Neuronal stem cell (in vitro differentiated cells): ENCODE data around the gene LURAP1L.
A peak's percentile ranks its signal among the peaks of the same experiment; 100 is the strongest.

Experiments
- DNase-seq: peaks from one replicate; pipeline ENCODE4 v3.0.0-alpha.2; 2013; ENCODE audit warnings: low spot score
- H2AFZ ChIP-seq: one replicate; pipeline ENCODE4 v1.6.1; 2013; ENCODE audit warnings: mild to moderate bottlenecking, low read length, inconsistent platforms
- H2AK5ac ChIP-seq: 2 replicates; pipeline ENCODE4 v1.6.1; 2013; ENCODE audit warnings: low read depth, mild to moderate bottlenecking, inconsistent platforms, low read length, moderate library complexity, mixed read lengths
- H2BK120ac ChIP-seq: 2 replicates; pipeline ENCODE4 v1.6.1; 2013; ENCODE audit warnings: low read depth, mild to moderate bottlenecking, inconsistent platforms, low read length, moderate library complexity, mixed read lengths
- H2BK12ac ChIP-seq: one replicate; pipeline ENCODE4 v1.6.1; 2013; ENCODE audit warnings: low read length, inconsistent platforms
- H2BK15ac ChIP-seq: 2 replicates; pipeline ENCODE4 v1.6.1; 2013; ENCODE audit warnings: mild to moderate bottlenecking, low read length, inconsistent platforms, mixed read lengths
- H2BK5ac ChIP-seq: one replicate; pipeline ENCODE4 v1.6.1; 2013; ENCODE audit warnings: inconsistent platforms, mild to moderate bottlenecking, low read length, moderate library complexity
- H3K14ac ChIP-seq: one replicate; pipeline ENCODE4 v1.6.1; 2013; ENCODE audit warnings: low read length, inconsistent platforms
- H3K18ac ChIP-seq: 2 replicates; pipeline ENCODE4 v1.6.1; 2013; ENCODE audit warnings: low read length, inconsistent platforms
- H3K23ac ChIP-seq: 2 replicates; pipeline ENCODE4 v1.6.1; 2013; ENCODE audit warnings: low read depth, mild to moderate bottlenecking, mixed read lengths, low read length, inconsistent platforms; ENCODE audit not compliant: poor library complexity
- H3K27ac ChIP-seq: replicated peaks from 3 replicates; pipeline ENCODE4 v1.5.1; 2013; ENCODE audit warnings: low read length, inconsistent platforms
- H3K27me3 ChIP-seq, 3 experiments: 2 replicates each; pipeline ENCODE4 v1.6.1; 2013; ENCODE audit warnings: low read length in 3 of 3, mild to moderate bottlenecking in 2 of 3, inconsistent platforms in 1 of 3, low read depth in 1 of 3, mixed read lengths in 1 of 3, moderate library complexity in 1 of 3; ENCODE audit not compliant: control insufficient read depth in 3 of 3, insufficient read depth in 3 of 3
- H3K36me3 ChIP-seq, 2 donors: replicated peaks in 1 of 2; 2 replicates each; pipeline ENCODE4 v1.6.1; 2013; ENCODE audit warnings: low read length in 2 of 2; ENCODE audit not compliant: control insufficient read depth in 2 of 2, insufficient read depth in 2 of 2
- H3K4ac ChIP-seq: 2 replicates; pipeline ENCODE4 v1.6.1; 2013; ENCODE audit warnings: inconsistent platforms, mild to moderate bottlenecking, low read length, moderate library complexity
- H3K4me1 ChIP-seq, 2 donors: 1 replicate in 1 of 2; 2 replicates in 1 of 2; pipeline ENCODE4 v1.6.1; 2013; ENCODE audit warnings: low read length in 2 of 2, low read depth in 1 of 2; ENCODE audit not compliant: control insufficient read depth in 2 of 2, insufficient read depth in 1 of 2
- H3K4me2 ChIP-seq: one replicate; pipeline ENCODE4 v1.6.1; 2013; ENCODE audit warnings: mild to moderate bottlenecking, low read length, inconsistent platforms; ENCODE audit not compliant: insufficient read depth, poor library complexity, severe bottlenecking
- H3K4me3 ChIP-seq, 2 donors: 2 replicates each; pipeline ENCODE4 v1.5.1; 2013; ENCODE audit warnings: low read length in 2 of 2, mild to moderate bottlenecking in 2 of 2, inconsistent platforms in 1 of 2, moderate library complexity in 1 of 2
- H3K79me1 ChIP-seq: one replicate; pipeline ENCODE4 v1.6.1; 2013; ENCODE audit warnings: low read depth, mild to moderate bottlenecking, inconsistent platforms, low read length, moderate library complexity
- H3K9ac ChIP-seq: one replicate; pipeline ENCODE4 v1.6.1; 2013; ENCODE audit warnings: mild to moderate bottlenecking, low read depth, low read length, inconsistent platforms; ENCODE audit not compliant: poor library complexity
- H3K9me3 ChIP-seq, 2 donors: replicated peaks in 1 of 2; 2 replicates each; pipeline versions ENCODE3 to v1.6.1; 2013; ENCODE audit warnings: low read length in 2 of 2, mild to moderate bottlenecking in 2 of 2, inconsistent platforms in 1 of 2, low read depth in 1 of 2, mixed read lengths in 1 of 2, moderate library complexity in 1 of 2; ENCODE audit not compliant: control insufficient read depth in 2 of 2, insufficient read depth in 1 of 2
- H4K8ac ChIP-seq: one replicate; pipeline ENCODE4 v1.6.1; 2013; ENCODE audit warnings: low read depth, mild to moderate bottlenecking, inconsistent platforms, low read length, moderate library complexity
- H4K91ac ChIP-seq: one replicate; pipeline ENCODE4 v1.6.1; 2013; ENCODE audit warnings: low read length, low read depth, mild to moderate bottlenecking, inconsistent platforms; ENCODE audit not compliant: poor library complexity
- WGBS, 2 donors: extraction: QIAGEN DNeasy Blood & Tissue Kit; methylation state at CpG; one replicate each; pipeline ENCODE4 v1.1.7; 2013; ENCODE audit warnings: missing lambda C conversion rate in 2 of 2, mixed read lengths in 1 of 2; ENCODE audit not compliant: insufficient read length in 2 of 2, insufficient replicate concordance in 1 of 2; ENCODE audit errors: extremely low coverage in 2 of 2; 5-methylcytosine and 5-hydroxymethylcytosine counted together

The LURAP1L gene

GRCh38 chr9:12732971-12733370 lies 41.8 kb upstream of the LURAP1L start:
- H2BK15ac ChIP-seq: no peak overlapping the region
- H3K9ac ChIP-seq: no peak overlapping the region
- H3K4me1 ChIP-seq: no peaks in the 10 kb centered on the region

GRCh38 chr9:12735665-12736064 lies 39.2 kb upstream of the LURAP1L start:
- H3K9me3 ChIP-seq: peaks cover 1 to 5% of the 10 kb centered on the region in 2 donors
- no peaks in the 10 kb centered on the region for H3K27me3 ChIP-seq
- H4K91ac ChIP-seq: no peak overlapping the region
- H3K4me2 ChIP-seq: no peak overlapping the region
- no peak overlapping the region for H3K23ac ChIP-seq
- peaks cover 2 to 18% of the 10 kb centered on the region in 2 donors for H3K4me1 ChIP-seq
- H3K79me1 ChIP-seq: no peaks in the 10 kb centered on the region
- no peak overlapping the region for H3K27ac ChIP-seq
- no peak overlapping the region for H2AK5ac ChIP-seq
- no peak overlapping the region for H3K14ac ChIP-seq
- DNase-seq: no peak
- no peak overlapping the region for H3K4ac ChIP-seq
- H4K8ac ChIP-seq: no peak overlapping the region
- WGBS, 2 donors: no CpG with 5 or more reads among the region's 3 CpGs
- H3K9ac ChIP-seq: no peak overlapping the region
- no peak overlapping the region for H3K4me3 ChIP-seq
- H2BK15ac ChIP-seq: no peak overlapping the region
- no peak overlapping the region for H2BK5ac ChIP-seq
- H2BK12ac ChIP-seq: no peak overlapping the region
- no peaks in the 10 kb centered on the region for H3K36me3 ChIP-seq
- no peak overlapping the region for H3K18ac ChIP-seq
- H2BK120ac ChIP-seq: no peak overlapping the region
- no peak overlapping the region for H2AFZ ChIP-seq

More at GRCh38 chr9:12732971-12733370, 41.8 kb upstream of the LURAP1L start:
- no peak overlapping the region for H3K27ac ChIP-seq
- no CpG with 5 or more reads among the region's 3 CpGs for WGBS, 2 donors
- H4K8ac ChIP-seq: no peak overlapping the region
- peaks cover 1 to 5% of the 10 kb centered on the region in 2 donors for H3K9me3 ChIP-seq
- H3K18ac ChIP-seq: no peak overlapping the region
- no peak overlapping the region for H2BK5ac ChIP-seq
- no peak overlapping the region for H2AFZ ChIP-seq
- H3K36me3 ChIP-seq: no peaks in the 10 kb centered on the region
- H2AK5ac ChIP-seq: no peak overlapping the region
- H2BK120ac ChIP-seq: no peak overlapping the region
- H3K4me3 ChIP-seq: no peak overlapping the region
- no peak for DNase-seq
- H3K79me1 ChIP-seq: no peaks in the 10 kb centered on the region
- no peak overlapping the region for H3K14ac ChIP-seq
- no peaks in the 10 kb centered on the region for H3K27me3 ChIP-seq
- no peak overlapping the region for H3K4ac ChIP-seq
- no peak overlapping the region for H4K91ac ChIP-seq
- no peak overlapping the region for H3K4me2 ChIP-seq
- no peak overlapping the region for H3K23ac ChIP-seq
- no peak overlapping the region for H2BK12ac ChIP-seq

- no peak overlapping the region for H3K4ac ChIP-seq
- H4K8ac ChIP-seq: no peak overlapping the region
- no peak overlapping the region for H3K4me2 ChIP-seq
- H2BK15ac ChIP-seq: no peak overlapping the region
- H3K4me1 ChIP-seq: peaks cover 2 to 18% of the 10 kb centered on the region in 2 donors
- peak overlapping the region; percentile 42 for H2AFZ ChIP-seq
- H3K23ac ChIP-seq: no peak overlapping the region
- H3K27ac ChIP-seq: no peak overlapping the region
- no peaks in the 10 kb centered on the region for H3K36me3 ChIP-seq
- no peak overlapping the region for H3K4me3 ChIP-seq
- peaks cover 0 to 5% of the 10 kb centered on the region in 2 donors for H3K9me3 ChIP-seq
- H3K79me1 ChIP-seq: no peaks in the 10 kb centered on the region
- no peak overlapping the region for H2BK12ac ChIP-seq
- H3K27me3 ChIP-seq: no peaks in the 10 kb centered on the region
- no CpG with 5 or more reads among the region's 1 CpG for WGBS, 2 donors
- H3K9ac ChIP-seq: no peak overlapping the region
- H3K18ac ChIP-seq: no peak overlapping the region
- no peak overlapping the region for H2AK5ac ChIP-seq
- no peak overlapping the region for H2BK5ac ChIP-seq
- DNase-seq: no peak
- no peak overlapping the region for H3K14ac ChIP-seq
- H4K91ac ChIP-seq: no peak overlapping the region
- no peak overlapping the region for H2BK120ac ChIP-seq
These were observed 36.9 kb upstream of the LURAP1L start for GRCh38 chr9:12737871-12738270.

- Histone ChIP-seq H4K8ac (no peak overlapping the region), H3K36me3 (no peaks in the 10 kb centered on the region), H3K23ac (no peak overlapping the region), H2BK15ac (no peak overlapping the region), H2AFZ (no peak overlapping the region), H3K79me1 (no peaks in the 10 kb centered on the region), H3K14ac (no peak overlapping the region), H3K27ac (no peak overlapping the region), H3K9ac (no peak overlapping the region), H2BK12ac (no peak overlapping the region), H3K4me3 (no peak overlapping the region), H3K9me3 (peaks cover 0 to 5% of the 10 kb centered on the region in 2 donors), H3K4me1 (peaks cover 2 to 18% of the 10 kb centered on the region in 2 donors), H2BK5ac (no peak overlapping the region), H4K91ac (no peak overlapping the region), H2BK120ac (no peak overlapping the region), H3K18ac (no peak overlapping the region), H2AK5ac (no peak overlapping the region), H3K4me2 (no peak overlapping the region), H3K27me3 (no peaks in the 10 kb centered on the region), H3K4ac (no peak overlapping the region)
- DNase-seq: no peak
These were observed 35.7 kb upstream of the LURAP1L start for GRCh38 chr9:12739014-12739652.
